ENCODE data around the gene MPDU1.

DNA sequence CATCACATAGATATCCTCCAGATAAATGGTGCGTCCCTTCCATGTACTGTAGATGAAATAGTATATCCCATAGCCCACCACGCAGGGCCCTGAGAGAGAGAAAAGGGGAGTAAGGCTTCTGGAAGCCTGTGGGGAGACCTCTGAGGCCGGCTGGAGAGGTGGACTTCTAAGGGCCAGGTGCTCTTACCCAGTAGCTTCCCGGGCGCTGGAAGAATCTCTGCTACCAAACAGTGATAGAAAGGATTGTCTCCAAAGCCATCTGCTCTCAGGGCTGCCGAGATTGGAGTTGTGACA lies 43.3 kb downstream of the MPDU1 start:
- TF ChIP-seq, protein P1, sequence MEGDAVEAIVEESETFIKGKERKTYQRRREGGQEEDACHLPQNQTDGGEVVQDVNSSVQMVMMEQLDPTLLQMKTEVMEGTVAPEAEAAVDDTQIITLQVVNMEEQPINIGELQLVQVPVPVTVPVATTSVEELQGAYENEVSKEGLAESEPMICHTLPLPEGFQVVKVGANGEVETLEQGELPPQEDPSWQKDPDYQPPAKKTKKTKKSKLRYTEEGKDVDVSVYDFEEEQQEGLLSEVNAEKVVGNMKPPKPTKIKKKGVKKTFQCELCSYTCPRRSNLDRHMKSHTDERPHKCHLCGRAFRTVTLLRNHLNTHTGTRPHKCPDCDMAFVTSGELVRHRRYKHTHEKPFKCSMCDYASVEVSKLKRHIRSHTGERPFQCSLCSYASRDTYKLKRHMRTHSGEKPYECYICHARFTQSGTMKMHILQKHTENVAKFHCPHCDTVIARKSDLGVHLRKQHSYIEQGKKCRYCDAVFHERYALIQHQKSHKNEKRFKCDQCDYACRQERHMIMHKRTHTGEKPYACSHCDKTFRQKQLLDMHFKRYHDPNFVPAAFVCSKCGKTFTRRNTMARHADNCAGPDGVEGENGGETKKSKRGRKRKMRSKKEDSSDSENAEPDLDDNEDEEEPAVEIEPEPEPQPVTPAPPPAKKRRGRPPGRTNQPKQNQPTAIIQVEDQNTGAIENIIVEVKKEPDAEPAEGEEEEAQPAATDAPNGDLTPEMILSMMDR (IDR thresholded peaks at IDR 0.05) = no peak
- TF ChIP-seq POLR2A (IDR thresholded peaks at IDR 0.05) = no peak

Measured in vagina (tissue), 2 donors.